ENCODE results near the gene WT1.

WT1 gene

DNA sequence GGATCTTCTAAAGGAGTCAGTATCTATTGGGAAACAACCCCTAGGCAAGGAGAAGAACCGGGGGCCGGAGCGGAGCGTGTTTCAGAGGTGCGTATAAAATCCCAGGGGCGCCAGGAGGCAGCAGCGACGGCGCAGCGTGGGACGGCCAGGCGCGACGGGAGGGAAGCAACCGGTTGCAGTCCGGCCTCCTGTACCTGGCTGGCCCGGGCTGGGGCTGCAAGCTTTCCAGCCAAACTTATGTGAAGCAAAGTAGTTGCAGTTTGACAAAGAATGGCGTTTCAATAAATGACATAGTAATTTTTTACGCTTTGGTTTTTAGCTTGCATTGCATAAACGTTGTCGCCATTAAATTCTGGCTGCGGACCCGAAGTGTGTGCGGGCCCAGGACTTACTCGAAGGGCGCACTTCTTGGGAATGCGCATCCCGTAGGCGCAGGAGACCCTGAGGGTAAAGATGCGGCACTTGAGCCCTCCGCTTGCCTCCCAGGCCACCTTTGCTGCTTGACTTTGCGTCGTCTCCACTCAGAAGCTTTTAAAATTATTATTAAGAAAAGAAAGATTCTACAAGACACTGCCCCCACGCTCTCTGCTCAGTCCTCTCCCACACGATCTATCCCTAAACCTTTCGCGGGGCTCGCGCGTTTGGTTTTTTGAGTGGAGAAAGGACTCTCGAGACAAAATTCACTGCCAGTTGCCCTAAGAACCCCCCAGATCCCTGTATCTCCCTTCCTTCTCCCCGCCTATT is 1.6 kb upstream of the WT1 start:
- Histone ChIP-seq H2BK5ac (ENCODE audit: low read depth, low read length, poor library complexity, severe bottlenecking) (no peak overlapping the region), H2BK15ac (ENCODE audit: low read depth, poor library complexity, severe bottlenecking) (no peak overlapping the region), H3K4ac (ENCODE audit: low read depth in 1 of 2, low read length in 2 of 2) (no peak overlapping the region), H4K8ac (ENCODE audit: low read length) (no peak overlapping the region), H3K9ac (ENCODE audit: low read length) (no peak overlapping the region), H4K91ac (ENCODE audit: low read length) (no peak overlapping the region), H3K27me3 (ENCODE audit: control insufficient read depth in 1 of 2, insufficient read depth in 1 of 2, low read length in 2 of 2) (peaks cover 94 to 95% of the 10 kb centered on the region in 2 experiments), H2AFZ (ENCODE audit: low read depth, low read length) (no peak overlapping the region), H3K14ac (ENCODE audit: low read length in 2 of 2) (no peak overlapping the region), H3K79me1 (replicated peaks; ENCODE audit: low read length, poor library complexity, severe bottlenecking) (no peaks in the 10 kb centered on the region), H3K9me3 (ENCODE audit: control insufficient read depth, low read length) (peaks cover 3% of the 10 kb centered on the region), H2BK120ac (ENCODE audit: low read depth, low read length) (no peak overlapping the region), H3K4me2 (ENCODE audit: low read length, poor library complexity, severe bottlenecking) (no peak overlapping the region), H3K18ac (ENCODE audit: low read depth in 1 of 2, low read length in 2 of 2) (no peak overlapping the region), H3K4me1 (ENCODE audit: control insufficient read depth, insufficient read depth, low read depth, low read length) (peaks cover 26% of the 10 kb centered on the region), H2BK12ac (ENCODE audit: low read length in 2 of 2) (no peak overlapping the region), H3K23ac (ENCODE audit: low read length in 2 of 2) (peak overlapping the region in 1 of 2 experiments; percentile 69), H3K4me3 (ENCODE audit: insufficient read depth in 1 of 2, low read depth in 1 of 2, low read length in 2 of 2) (no peak overlapping the region), H2AK5ac (ENCODE audit: low read length, severe bottlenecking) (no peak overlapping the region), H3K27ac (ENCODE audit: low read length, poor library complexity, severe bottlenecking) (no peak overlapping the region), H3K36me3 (ENCODE audit: control insufficient read depth in 1 of 2, insufficient read depth in 2 of 2, low read depth in 1 of 2, low read length in 2 of 2) (no peaks in the 10 kb centered on the region)
- 3% methylated on average over 38 of the region's 42 CpGs for WGBS
- DNase-seq, result no peak

GRCh38 chr11:32435942-32436750 is 807 bp upstream of the WT1 start:
- H3K4me3 ChIP-seq (ENCODE audit: insufficient read depth in 1 of 2, low read depth in 1 of 2, low read length in 2 of 2), result no peak overlapping the region
- H3K4me2 ChIP-seq (ENCODE audit: low read length, poor library complexity, severe bottlenecking), result peak overlapping the region; percentile 14
- H3K4ac ChIP-seq (ENCODE audit: low read depth in 1 of 2, low read length in 2 of 2), result no peak overlapping the region
- H2BK5ac ChIP-seq (ENCODE audit: low read depth, low read length, poor library complexity, severe bottlenecking), result no peak overlapping the region
- H3K23ac ChIP-seq (ENCODE audit: low read length in 2 of 2), result peak overlapping the region in 1 of 2 experiments; percentile 93
- H2BK12ac ChIP-seq (ENCODE audit: low read length in 2 of 2), result no peak overlapping the region
- WGBS, result 2% methylated on average over 42 of the region's 42 CpGs
- peak overlapping the region; percentile 23 for H4K91ac ChIP-seq (ENCODE audit: low read length)
- no peak for DNase-seq
- no peak overlapping the region for H2AK5ac ChIP-seq (ENCODE audit: low read length, severe bottlenecking)
- no peaks in the 10 kb centered on the region for H3K36me3 ChIP-seq (ENCODE audit: control insufficient read depth in 1 of 2, insufficient read depth in 2 of 2, low read depth in 1 of 2, low read length in 2 of 2)
- no peak overlapping the region for H3K14ac ChIP-seq (ENCODE audit: low read length in 2 of 2)
- H2BK15ac ChIP-seq (ENCODE audit: low read depth, poor library complexity, severe bottlenecking), result no peak overlapping the region
- peaks cover 27% of the 10 kb centered on the region for H3K4me1 ChIP-seq (ENCODE audit: control insufficient read depth, insufficient read depth, low read depth, low read length)
- no peaks in the 10 kb centered on the region for H3K79me1 ChIP-seq (replicated peaks; ENCODE audit: low read length, poor library complexity, severe bottlenecking)
- H3K18ac ChIP-seq (ENCODE audit: low read depth in 1 of 2, low read length in 2 of 2), result peak overlapping the region in 1 of 2 experiments; percentile 21
- H2BK120ac ChIP-seq (ENCODE audit: low read depth, low read length), result no peak overlapping the region
- H3K9me3 ChIP-seq (ENCODE audit: control insufficient read depth, low read length), result peaks cover 3% of the 10 kb centered on the region
- no peak overlapping the region for H4K8ac ChIP-seq (ENCODE audit: low read length)
- no peak overlapping the region for H3K27ac ChIP-seq (ENCODE audit: low read length, poor library complexity, severe bottlenecking)
- no peak overlapping the region for H2AFZ ChIP-seq (ENCODE audit: low read depth, low read length)
- no peak overlapping the region for H3K9ac ChIP-seq (ENCODE audit: low read length)
- peaks cover 94 to 95% of the 10 kb centered on the region in 2 experiments for H3K27me3 ChIP-seq (ENCODE audit: control insufficient read depth in 1 of 2, insufficient read depth in 1 of 2, low read length in 2 of 2)

DNA sequence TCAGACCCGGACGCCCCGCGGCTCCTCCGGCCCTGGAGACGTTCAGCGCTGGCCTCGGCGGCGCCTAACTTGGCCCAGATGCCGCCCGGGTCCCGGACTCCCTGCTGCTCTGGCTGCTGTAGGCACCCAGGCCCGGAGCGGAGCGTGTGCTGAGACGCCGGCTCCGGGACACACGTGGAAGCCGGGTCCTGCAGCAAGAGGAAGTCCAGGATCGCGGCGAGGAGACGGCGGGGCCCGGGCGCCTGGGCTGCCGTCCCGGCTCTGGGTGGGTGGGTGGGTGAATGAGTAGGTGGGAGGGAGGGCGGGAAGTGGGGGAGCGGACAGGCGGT is 223 bp downstream of the WT1 start:
- Histone ChIP-seq H4K8ac (ENCODE audit: low read length) (no peak overlapping the region), H2BK120ac (ENCODE audit: low read depth, low read length) (no peak overlapping the region), H2BK15ac (ENCODE audit: low read depth, poor library complexity, severe bottlenecking) (no peak overlapping the region), H3K4me3 (ENCODE audit: insufficient read depth in 1 of 2, low read depth in 1 of 2, low read length in 2 of 2) (peak overlapping the region in 1 of 2 experiments; percentile 31), H3K9me3 (ENCODE audit: control insufficient read depth, low read length) (peaks cover 3% of the 10 kb centered on the region), H2BK12ac (ENCODE audit: low read length in 2 of 2) (no peak overlapping the region), H3K4me1 (ENCODE audit: control insufficient read depth, insufficient read depth, low read depth, low read length) (peaks cover 33% of the 10 kb centered on the region), H3K79me1 (replicated peaks; ENCODE audit: low read length, poor library complexity, severe bottlenecking) (no peaks in the 10 kb centered on the region), H3K9ac (ENCODE audit: low read length) (no peak overlapping the region), H2BK5ac (ENCODE audit: low read depth, low read length, poor library complexity, severe bottlenecking) (no peak overlapping the region), H3K36me3 (ENCODE audit: control insufficient read depth in 1 of 2, insufficient read depth in 2 of 2, low read depth in 1 of 2, low read length in 2 of 2) (no peaks in the 10 kb centered on the region), H3K14ac (ENCODE audit: low read length in 2 of 2) (no peak overlapping the region), H3K18ac (ENCODE audit: low read depth in 1 of 2, low read length in 2 of 2) (no peak overlapping the region), H3K4me2 (ENCODE audit: low read length, poor library complexity, severe bottlenecking) (peak overlapping the region; percentile 16), H3K23ac (ENCODE audit: low read length in 2 of 2) (no peak overlapping the region), H3K27ac (ENCODE audit: low read length, poor library complexity, severe bottlenecking) (no peak overlapping the region), H2AK5ac (ENCODE audit: low read length, severe bottlenecking) (no peak overlapping the region), H3K27me3 (ENCODE audit: control insufficient read depth in 1 of 2, insufficient read depth in 1 of 2, low read length in 2 of 2) (peaks cover 94 to 97% of the 10 kb centered on the region in 2 experiments), H3K4ac (ENCODE audit: low read depth in 1 of 2, low read length in 2 of 2) (no peak overlapping the region), H2AFZ (ENCODE audit: low read depth, low read length) (no peak overlapping the region), H4K91ac (ENCODE audit: low read length) (no peak overlapping the region)
- DNase-seq, result no peak
- under 1% methylated on average over 14 of the region's 33 CpGs for WGBS

All from mesenchymal stem cell (in vitro differentiated cells and primary cell).